DOHH2 (cell line): ENCODE data around the gene GRID1.

Experiments
- H3F3A ChIP-seq: fragments of 200-600 bp; sonication (generic), shearing (Covaris generic); 2 replicates; pipeline ENCODE4 v1.6.0; 2016; ENCODE audit warnings: antibody characterized with exemption, mild to moderate bottlenecking; ENCODE audit not compliant: control insufficient read depth, insufficient read depth
- H3K27ac ChIP-seq: fragments of 200-600 bp; sonication (generic); 2 replicates; pipeline ENCODE4 v1.5.1; 2014; ENCODE audit warnings: low read depth, mild to moderate bottlenecking, low read length, moderate library complexity
- H3K27me3 ChIP-seq: fragments of 200-600 bp; sonication (generic); 2 replicates; pipeline ENCODE4 v1.6.1; 2014; ENCODE audit warnings: mild to moderate bottlenecking, low read length, mixed read lengths; ENCODE audit not compliant: control insufficient read depth
- H3K36me3 ChIP-seq: fragments of 200-600 bp; sonication (generic); 2 replicates; pipeline ENCODE4 v1.6.1; 2014; ENCODE audit warnings: mild to moderate bottlenecking, low read length, moderate library complexity, mixed read lengths; ENCODE audit not compliant: control insufficient read depth
- H3K4me1 ChIP-seq: fragments of 200-600 bp; sonication (generic); 2 replicates; pipeline ENCODE4 v1.6.1; 2014; ENCODE audit warnings: mild to moderate bottlenecking, low read length, mixed read lengths; ENCODE audit not compliant: control insufficient read depth
- H3K4me2 ChIP-seq: fragments of 200-600 bp; sonication (generic); 2 replicates; pipeline ENCODE4 v1.6.0; 2014; ENCODE audit warnings: mild to moderate bottlenecking, low read length, moderate library complexity
- H3K4me3 ChIP-seq: fragments of 200-600 bp; sonication (generic); 2 replicates; pipeline ENCODE4 v1.5.1; 2014; ENCODE audit warnings: mild to moderate bottlenecking, low read length, mixed read lengths
- H3K79me2 ChIP-seq: fragments of 200-600 bp; sonication (generic); 2 replicates; pipeline ENCODE4 v1.6.1; 2014; ENCODE audit warnings: mild to moderate bottlenecking, low read length, mixed read lengths; ENCODE audit not compliant: control insufficient read depth
- H3K9me2 ChIP-seq: fragments of 200-600 bp; sonication (generic); replicated peaks from 2 replicates; pipeline ENCODE4 v1.6.1; 2014; ENCODE audit warnings: mild to moderate bottlenecking, low read length, mixed read lengths; ENCODE audit not compliant: control insufficient read depth
- H3K9me3 ChIP-seq: fragments of 200-600 bp; sonication (generic); 2 replicates; pipeline ENCODE4 v1.6.1; 2014; ENCODE audit warnings: antibody characterized with exemption, low read length, mixed read lengths; ENCODE audit not compliant: control insufficient read depth, insufficient read depth
- H4K20me1 ChIP-seq: fragments of 200-600 bp; sonication (generic); 2 replicates; pipeline ENCODE4 v1.6.0; 2014; ENCODE audit warnings: low read depth, mild to moderate bottlenecking, antibody characterized with exemption, low read length, moderate library complexity; ENCODE audit not compliant: control insufficient read depth, insufficient read depth
- EZH2phosphoT487 ChIP-seq: fragments of 200-600 bp; sonication (generic); IDR thresholded peaks from 2 replicates; pipeline ENCODE4 v1.6.1; 2017; ENCODE audit warnings: borderline replicate concordance, mild to moderate bottlenecking, antibody characterized with exemption, low read length, moderate library complexity, mixed read lengths
- TF ChIP-seq, protein P1 (sequence below): fragments of 200-600 bp; sonication (generic); IDR thresholded peaks from one replicate; pipeline ENCODE4 v1.5.1; 2014; ENCODE audit warnings: antibody characterized with exemption, mild to moderate bottlenecking, low read depth, low read length; ENCODE audit not compliant: poor library complexity, severe bottlenecking

The GRID1 gene

GRCh38 chr10:86060386-86061277 is 306.0 kb downstream of the GRID1 start:
- H3F3A ChIP-seq = no peaks in the 10 kb centered on the region
- no peaks in the 10 kb centered on the region for H4K20me1 ChIP-seq
- H3K4me3 ChIP-seq = no peak overlapping the region
- no peaks in the 10 kb centered on the region for H3K27me3 ChIP-seq
- no peak overlapping the region for H3K27ac ChIP-seq
- H3K9me3 ChIP-seq = no peaks in the 10 kb centered on the region
- H3K4me2 ChIP-seq = no peak overlapping the region
- TF ChIP-seq, protein P1, sequence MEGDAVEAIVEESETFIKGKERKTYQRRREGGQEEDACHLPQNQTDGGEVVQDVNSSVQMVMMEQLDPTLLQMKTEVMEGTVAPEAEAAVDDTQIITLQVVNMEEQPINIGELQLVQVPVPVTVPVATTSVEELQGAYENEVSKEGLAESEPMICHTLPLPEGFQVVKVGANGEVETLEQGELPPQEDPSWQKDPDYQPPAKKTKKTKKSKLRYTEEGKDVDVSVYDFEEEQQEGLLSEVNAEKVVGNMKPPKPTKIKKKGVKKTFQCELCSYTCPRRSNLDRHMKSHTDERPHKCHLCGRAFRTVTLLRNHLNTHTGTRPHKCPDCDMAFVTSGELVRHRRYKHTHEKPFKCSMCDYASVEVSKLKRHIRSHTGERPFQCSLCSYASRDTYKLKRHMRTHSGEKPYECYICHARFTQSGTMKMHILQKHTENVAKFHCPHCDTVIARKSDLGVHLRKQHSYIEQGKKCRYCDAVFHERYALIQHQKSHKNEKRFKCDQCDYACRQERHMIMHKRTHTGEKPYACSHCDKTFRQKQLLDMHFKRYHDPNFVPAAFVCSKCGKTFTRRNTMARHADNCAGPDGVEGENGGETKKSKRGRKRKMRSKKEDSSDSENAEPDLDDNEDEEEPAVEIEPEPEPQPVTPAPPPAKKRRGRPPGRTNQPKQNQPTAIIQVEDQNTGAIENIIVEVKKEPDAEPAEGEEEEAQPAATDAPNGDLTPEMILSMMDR = no peak
- no peaks in the 10 kb centered on the region for H3K4me1 ChIP-seq
- no peaks in the 10 kb centered on the region for H3K9me2 ChIP-seq
- H3K36me3 ChIP-seq = no peaks in the 10 kb centered on the region
- no peaks in the 10 kb centered on the region for H3K79me2 ChIP-seq

GRCh38 chr10:86059892-86060291 is 306.7 kb downstream of the GRID1 start:
- no peaks in the 10 kb centered on the region for H3K9me2 ChIP-seq
- H3K36me3 ChIP-seq = no peaks in the 10 kb centered on the region
- H4K20me1 ChIP-seq = no peaks in the 10 kb centered on the region
- TF ChIP-seq, protein P1 = no peak
- no peak for TF ChIP-seq EZH2phosphoT487
- no peaks in the 10 kb centered on the region for H3K27me3 ChIP-seq
- no peak overlapping the region for H3K4me2 ChIP-seq
- no peaks in the 10 kb centered on the region for H3K4me1 ChIP-seq
- no peaks in the 10 kb centered on the region for H3K9me3 ChIP-seq
- no peaks in the 10 kb centered on the region for H3K79me2 ChIP-seq
- H3K4me3 ChIP-seq = no peak overlapping the region
- no peaks in the 10 kb centered on the region for H3F3A ChIP-seq
- H3K27ac ChIP-seq = no peak overlapping the region

DNA sequence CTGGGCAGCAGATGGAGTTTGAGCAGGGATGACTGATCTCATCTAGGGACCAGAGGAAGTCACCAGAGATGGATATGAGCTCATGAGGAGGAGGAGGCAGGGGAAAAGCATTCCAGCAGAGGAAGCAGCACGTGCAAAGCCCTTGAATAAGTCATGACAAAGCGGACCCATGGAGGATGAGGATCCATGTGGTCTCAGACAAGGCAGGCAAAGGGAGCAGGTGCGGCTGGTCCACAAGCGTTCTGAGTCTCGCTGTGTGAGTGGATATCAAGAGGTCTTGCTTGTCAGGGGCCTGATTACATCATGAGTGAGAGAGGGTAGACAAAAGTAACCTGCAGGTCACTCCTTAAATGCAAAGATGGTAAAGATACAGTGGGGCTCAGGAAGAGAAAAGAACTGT is 307.6 kb downstream of the GRID1 start:
- Histone ChIP-seq H3K79me2 (no peaks in the 10 kb centered on the region), H3K9me3 (no peaks in the 10 kb centered on the region), H4K20me1 (no peaks in the 10 kb centered on the region), H3K27ac (no peak overlapping the region), H3K9me2 (no peaks in the 10 kb centered on the region), H3K4me1 (no peaks in the 10 kb centered on the region), H3K4me2 (no peak overlapping the region), H3K27me3 (no peaks in the 10 kb centered on the region), H3K4me3 (no peak overlapping the region), H3F3A (no peaks in the 10 kb centered on the region), H3K36me3 (no peaks in the 10 kb centered on the region)
- no peak for TF ChIP-seq EZH2phosphoT487
- TF ChIP-seq, protein P1 = no peak
